Stimulated activated memory B cell treated with anti-CD40 and anti-IgM and Interleukin-4, amounts not matched to agents 10 μg/mL and 1 μg/mL and 100 μg/mL, for 72 hours (primary cell): Measurements from ENCODE around the gene SRXN1.
"Not testable (repeated sequence)": the region's sequence is repeated elsewhere in the genome, so short reads cannot be mapped to it uniquely, and the experiment has no call there.

ENCODE experiments used
- ATAC-seq: fragments of 150-1000 bp; cut with Tn5 transposase; 2 replicates; pipeline ENCODE4 v1.10.0; 2021
- H3K27ac Mint-ChIP-seq: one replicate; pipeline ENCODE4 v1.8.0; 2022; ENCODE audit warnings: mild to moderate bottlenecking, mixed read lengths
- H3K27me3 Mint-ChIP-seq: one replicate; pipeline ENCODE4 v1.8.0; 2022; ENCODE audit warnings: mixed read lengths
- H3K36me3 Mint-ChIP-seq: one replicate; pipeline ENCODE4 v1.8.0; 2022; ENCODE audit warnings: mixed read lengths
- H3K4me1 Mint-ChIP-seq: one replicate; pipeline ENCODE4 v1.8.0; 2022; ENCODE audit warnings: mixed read lengths
- H3K4me3 Mint-ChIP-seq: one replicate; pipeline ENCODE4 v1.8.0; 2022; ENCODE audit warnings: mild to moderate bottlenecking, moderate library complexity, mixed read lengths
- H3K9me3 Mint-ChIP-seq: one replicate; pipeline ENCODE4 v1.8.0; 2022; ENCODE audit warnings: mixed read lengths

The SRXN1 gene

DNA sequence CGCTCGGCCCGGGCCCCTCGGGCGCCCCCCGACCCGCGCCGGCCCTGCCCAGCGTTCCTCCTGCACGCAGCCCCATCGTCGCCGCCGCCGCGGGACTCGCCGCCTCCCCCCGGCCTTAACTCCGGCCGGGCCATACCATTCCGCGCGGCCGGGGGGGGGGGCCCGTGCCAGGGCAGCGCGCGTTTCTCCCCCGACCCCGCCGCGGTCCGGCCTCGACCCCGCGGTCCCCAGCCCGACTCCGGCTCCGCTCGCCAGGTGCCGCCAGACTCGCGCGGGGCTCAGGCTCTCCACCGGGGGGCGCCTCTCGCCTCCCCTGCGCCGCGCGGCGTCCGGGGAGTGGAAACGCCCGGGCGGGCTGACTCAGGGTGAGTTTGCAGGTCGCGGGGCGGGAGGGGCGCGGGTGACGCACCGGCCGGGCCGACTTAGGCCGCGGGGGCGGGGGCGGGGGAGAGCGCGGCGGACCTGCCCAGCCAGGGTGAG lies at the start of gene SRXN1:
Gene SRXN1, minus strand, starts transcription at position 91 of the 480 bp plus-strand sequence. Its CDS starts 15 bp downstream, at position 76.
- Mint-ChIP-seq H3K27ac (peak within 1 kb of the TSS; percentile 78), H3K9me3 (no peaks in the 10 kb centered on the region)

DNA sequence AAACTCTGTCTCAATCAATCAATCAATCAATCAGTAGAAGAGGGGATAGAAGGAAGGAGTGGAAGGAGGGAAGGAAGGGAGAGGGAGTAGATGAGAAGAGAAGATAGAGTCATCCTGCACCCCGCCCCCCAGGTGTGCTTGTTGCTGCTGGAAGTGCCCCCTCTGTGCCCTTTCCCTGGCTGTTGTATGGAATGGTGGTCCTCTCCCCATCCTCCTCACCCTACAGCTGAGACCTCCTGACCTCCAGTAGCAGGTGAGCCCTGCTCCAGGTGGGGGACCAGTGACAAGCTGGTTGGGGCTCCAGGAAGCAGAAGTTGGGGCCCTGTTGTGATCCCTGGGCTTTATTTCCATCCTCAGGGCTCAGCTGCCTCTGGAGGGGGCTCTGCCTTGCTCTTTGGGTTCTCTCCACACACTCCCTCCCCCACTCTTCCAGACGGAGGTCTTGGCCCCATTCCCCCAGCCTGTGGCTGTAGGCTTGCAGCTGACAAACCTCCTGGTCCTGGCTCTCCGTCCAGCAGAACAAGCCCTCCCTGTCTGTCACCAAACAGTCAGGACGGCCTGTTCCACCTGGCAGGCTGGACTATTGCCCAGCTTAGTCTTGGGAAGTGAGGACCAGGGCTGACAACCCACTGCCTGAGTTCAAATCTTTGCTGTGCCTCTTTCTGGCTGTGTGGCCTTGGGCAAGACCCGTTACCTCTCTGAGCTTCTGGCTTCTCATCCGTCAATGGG lies 48.6 kb upstream of the SRXN1 start:
- no peak for ATAC-seq
- Mint-ChIP-seq H3K27me3 (peaks cover 34% of the 10 kb centered on the region), H3K4me1 (no peaks in the 10 kb centered on the region)

More for the DNA sequence above, at the start of gene SRXN1:
- peaks cover 26% of the 10 kb centered on the region for H3K4me1 Mint-ChIP-seq
- peaks cover 27% of the 10 kb centered on the region for H3K36me3 Mint-ChIP-seq
- H3K4me3 Mint-ChIP-seq = peak within 1 kb of the TSS; percentile 76
- peaks cover 11% of the 10 kb centered on the region for H3K27me3 Mint-ChIP-seq
- ATAC-seq = peak; percentile 92

DNA sequence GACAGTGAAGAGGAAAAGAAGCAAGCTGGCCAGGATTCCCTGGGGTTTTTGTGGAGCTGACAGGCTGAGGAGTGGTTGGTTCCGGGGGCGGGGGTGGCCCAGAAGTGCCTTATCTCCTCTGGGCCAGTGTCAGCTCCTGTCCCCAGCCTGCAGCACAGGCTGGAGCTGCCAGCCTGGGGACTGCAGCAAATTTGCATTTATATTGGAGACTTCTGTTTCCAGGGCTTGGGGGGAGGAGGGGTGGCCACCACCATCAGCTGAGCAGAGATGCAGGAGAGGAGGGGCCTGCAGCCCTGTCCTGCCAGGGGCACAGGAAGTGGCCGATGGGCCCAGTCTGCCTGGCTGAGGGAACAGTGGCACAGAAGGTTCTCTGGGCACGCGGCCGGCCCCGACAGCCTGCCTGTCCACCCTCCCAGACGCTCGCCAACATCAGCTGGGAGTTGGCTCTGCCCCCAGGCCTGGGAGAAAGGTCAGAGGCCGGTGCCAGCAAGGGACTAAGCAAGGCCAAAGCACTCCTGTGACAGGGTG lies 46.9 kb upstream of the SRXN1 start:
- no peak for ATAC-seq
- Mint-ChIP-seq H3K4me3 (no peak overlapping the region), H3K36me3 (no peaks in the 10 kb centered on the region), H3K27me3 (peaks cover 20% of the 10 kb centered on the region), H3K27ac (no peak overlapping the region), H3K9me3 (no peaks in the 10 kb centered on the region), H3K4me1 (no peaks in the 10 kb centered on the region)

More for the DNA sequence above, 48.6 kb upstream of the SRXN1 start:
- Mint-ChIP-seq H3K4me3 (no peak overlapping the region), H3K36me3 (no peaks in the 10 kb centered on the region), H3K9me3 (no peaks in the 10 kb centered on the region), H3K27ac (no peak overlapping the region)

DNA sequence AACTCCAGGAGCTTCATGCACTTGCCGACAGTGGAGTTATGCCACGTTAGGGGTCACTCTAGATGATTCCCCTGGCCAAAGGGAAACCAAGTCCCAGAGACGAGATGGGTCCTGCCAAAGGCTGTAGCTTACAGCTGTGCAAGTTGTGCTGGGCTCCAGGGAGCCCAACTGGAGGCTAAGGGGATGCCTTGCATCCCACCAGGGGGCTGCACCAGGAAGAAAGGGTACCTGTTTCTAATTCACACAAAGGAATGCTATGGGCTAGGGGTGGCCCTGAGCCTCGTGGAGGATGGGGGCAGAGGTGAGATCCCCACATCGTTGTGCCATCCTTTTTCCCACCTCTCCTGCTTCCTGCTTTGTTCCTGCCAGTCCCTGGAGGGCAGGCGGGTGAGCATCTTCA lies 46.3 kb upstream of the SRXN1 start:
- Mint-ChIP-seq H3K27ac (no peak overlapping the region), H3K4me3 (no peak overlapping the region), H3K9me3 (no peaks in the 10 kb centered on the region), H3K27me3 (peaks cover 20% of the 10 kb centered on the region), H3K36me3 (no peaks in the 10 kb centered on the region), H3K4me1 (no peaks in the 10 kb centered on the region)
- no peak for ATAC-seq

DNA sequence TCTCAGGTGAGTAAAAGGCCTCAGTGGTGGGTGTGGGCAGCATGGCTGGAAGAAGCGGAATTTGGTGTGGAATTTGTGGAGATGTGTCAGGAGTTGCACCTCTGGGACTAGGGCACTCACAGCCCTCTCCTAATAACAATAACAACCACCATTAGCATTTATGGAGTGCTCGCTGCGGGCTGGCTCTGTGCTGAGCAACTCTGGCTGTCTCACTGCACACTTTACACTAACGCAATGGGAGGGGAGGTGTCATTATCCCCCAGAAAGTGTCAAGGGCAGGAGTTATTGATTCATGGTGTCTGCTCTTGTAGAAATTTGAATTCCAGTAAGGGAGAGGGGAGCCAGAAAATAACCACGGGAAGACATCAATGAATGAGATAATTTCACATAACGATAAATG lies 45.3 kb upstream of the SRXN1 start:
- Mint-ChIP-seq H3K27ac (no peak overlapping the region), H3K9me3 (no peaks in the 10 kb centered on the region), H3K4me3 (no peak overlapping the region), H3K36me3 (no peaks in the 10 kb centered on the region), H3K4me1 (no peaks in the 10 kb centered on the region), H3K27me3 (peaks cover 20% of the 10 kb centered on the region)
- ATAC-seq = no peak

DNA sequence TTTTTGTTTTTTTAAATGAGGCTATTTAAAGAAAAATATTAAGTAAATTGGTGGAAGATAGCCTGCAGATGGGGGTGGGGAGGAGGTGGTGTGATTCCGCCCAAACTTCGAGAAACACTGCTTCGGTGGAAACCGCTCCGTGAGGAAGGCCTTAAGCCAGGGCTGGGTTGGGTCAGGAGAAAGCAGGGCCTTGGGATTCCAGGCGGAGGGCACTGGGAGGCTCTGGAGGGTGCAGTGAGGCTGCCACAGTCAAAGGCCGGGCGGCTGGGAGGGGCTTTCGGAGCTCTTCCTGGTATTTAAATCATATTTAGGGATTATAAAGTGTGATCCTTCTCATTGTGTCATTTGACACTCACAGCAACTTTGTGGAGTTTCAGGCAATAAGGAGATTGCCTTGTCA lies 44.8 kb upstream of the SRXN1 start:
- H3K27ac Mint-ChIP-seq = no peak overlapping the region
- H3K27me3 Mint-ChIP-seq = peaks cover 20% of the 10 kb centered on the region
- no peak for ATAC-seq
- H3K4me3 Mint-ChIP-seq = no peak overlapping the region
- no peaks in the 10 kb centered on the region for H3K4me1 Mint-ChIP-seq
- no peaks in the 10 kb centered on the region for H3K36me3 Mint-ChIP-seq
- no peaks in the 10 kb centered on the region for H3K9me3 Mint-ChIP-seq

DNA sequence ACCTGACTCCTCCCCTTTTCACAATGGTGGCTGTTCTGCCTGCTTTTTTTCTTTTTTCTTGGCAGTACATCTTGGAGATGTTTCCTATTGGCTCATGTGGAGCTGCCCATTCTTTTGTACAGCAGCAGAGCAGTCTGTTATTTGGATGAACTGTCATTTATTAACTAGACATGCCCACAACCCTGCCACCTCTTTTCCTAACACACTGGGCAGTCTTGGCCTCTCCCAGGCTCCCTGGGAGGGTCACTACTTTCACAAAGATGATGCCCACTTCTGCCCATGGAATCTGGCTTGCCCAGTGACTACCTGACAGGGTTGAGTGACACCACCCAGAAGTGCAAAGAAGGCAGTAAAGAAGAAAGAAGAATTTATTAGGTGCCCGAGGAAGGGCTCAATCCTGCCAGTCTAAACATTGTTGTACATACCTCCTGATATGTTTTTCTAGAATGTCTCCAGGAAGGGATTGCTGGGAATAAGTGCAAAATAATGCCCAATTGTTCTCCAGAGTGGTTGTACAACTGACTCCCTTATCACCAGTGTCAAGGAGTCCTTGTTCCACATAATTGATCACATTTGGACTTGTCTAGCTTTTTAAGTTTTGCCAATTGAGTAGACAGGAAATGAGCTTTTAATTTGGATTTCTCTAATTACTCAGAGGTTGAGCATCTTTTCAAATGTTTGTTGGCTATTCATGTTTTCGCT lies 42.3 kb upstream of the SRXN1 start:
- Mint-ChIP-seq H3K4me3 (no peak overlapping the region), H3K27me3 (peaks cover 21% of the 10 kb centered on the region), H3K9me3 (no peaks in the 10 kb centered on the region), H3K27ac (no peak overlapping the region), H3K36me3 (no peaks in the 10 kb centered on the region), H3K4me1 (no peaks in the 10 kb centered on the region)
- ATAC-seq = no peak

DNA sequence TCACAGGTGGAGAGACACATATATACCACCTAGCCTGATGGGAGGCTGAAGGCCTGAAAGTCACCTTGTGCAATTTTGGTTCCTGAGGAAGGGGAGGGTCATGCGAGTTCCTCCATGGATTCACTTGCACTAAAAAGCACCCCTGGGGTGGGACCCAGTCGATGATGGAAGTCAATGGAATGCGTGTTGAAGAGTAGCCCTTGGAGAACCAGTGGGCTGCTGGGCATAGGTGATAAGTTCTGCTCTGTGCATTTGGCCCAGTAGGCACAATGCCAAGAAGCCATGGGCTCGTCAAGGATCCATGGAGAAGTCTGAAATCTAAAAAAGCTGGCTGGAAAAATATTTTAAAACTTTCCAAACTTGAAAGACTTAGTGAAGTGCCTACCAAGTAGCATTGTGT lies 41.5 kb upstream of the SRXN1 start:
- Mint-ChIP-seq H3K4me3 (no peak overlapping the region), H3K9me3 (no peaks in the 10 kb centered on the region), H3K4me1 (no peaks in the 10 kb centered on the region), H3K27me3 (peaks cover 20% of the 10 kb centered on the region), H3K27ac (no peak overlapping the region), H3K36me3 (no peaks in the 10 kb centered on the region)
- no peak for ATAC-seq

DNA sequence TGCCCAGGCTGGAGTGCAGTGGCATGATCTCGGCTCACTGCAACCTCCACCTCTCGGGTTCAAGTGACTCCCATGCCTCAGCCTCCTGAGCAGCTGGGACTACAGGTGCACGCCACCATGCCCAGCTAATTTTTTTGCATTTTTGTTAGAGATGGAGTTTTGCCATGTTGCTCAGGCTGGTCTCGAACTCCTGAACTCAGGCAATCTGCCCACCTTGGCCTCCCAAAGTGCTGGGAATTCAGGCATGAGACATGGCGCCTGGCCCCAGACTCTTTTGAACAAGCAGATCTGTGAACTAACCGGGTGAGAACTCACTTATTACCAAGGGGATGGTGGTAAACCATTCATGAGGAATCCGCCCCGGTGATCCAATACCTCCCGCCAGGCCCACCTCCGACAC lies 40.8 kb upstream of the SRXN1 start:
- H3K27ac Mint-ChIP-seq, H3K4me1 Mint-ChIP-seq, H3K36me3 Mint-ChIP-seq, ATAC-seq, H3K9me3 Mint-ChIP-seq, H3K4me3 Mint-ChIP-seq: not testable (repeated sequence)
- H3K27me3 Mint-ChIP-seq = peaks cover 25% of the 10 kb centered on the region

DNA sequence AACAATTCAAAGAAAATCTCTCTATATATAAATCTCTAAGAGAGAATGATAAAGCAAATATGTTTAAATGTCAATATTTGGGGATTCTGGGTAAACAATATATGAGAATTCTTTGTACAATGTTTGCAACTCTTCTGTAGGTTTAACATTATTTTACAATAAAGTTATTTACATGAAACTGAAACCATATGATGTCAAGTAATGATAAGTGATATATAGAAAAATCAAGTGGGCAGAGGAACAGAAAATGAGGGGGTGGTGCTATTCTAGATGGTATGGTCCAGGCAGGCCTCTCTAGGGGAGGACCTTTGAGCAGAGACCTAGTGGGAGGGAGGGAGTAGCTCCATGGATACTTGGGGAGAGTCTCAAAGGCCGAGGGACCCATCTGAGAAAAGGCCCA lies 39.0 kb upstream of the SRXN1 start:
- H3K4me3 Mint-ChIP-seq = no peak overlapping the region
- ATAC-seq = no peak
- H3K9me3 Mint-ChIP-seq = no peaks in the 10 kb centered on the region

DNA sequence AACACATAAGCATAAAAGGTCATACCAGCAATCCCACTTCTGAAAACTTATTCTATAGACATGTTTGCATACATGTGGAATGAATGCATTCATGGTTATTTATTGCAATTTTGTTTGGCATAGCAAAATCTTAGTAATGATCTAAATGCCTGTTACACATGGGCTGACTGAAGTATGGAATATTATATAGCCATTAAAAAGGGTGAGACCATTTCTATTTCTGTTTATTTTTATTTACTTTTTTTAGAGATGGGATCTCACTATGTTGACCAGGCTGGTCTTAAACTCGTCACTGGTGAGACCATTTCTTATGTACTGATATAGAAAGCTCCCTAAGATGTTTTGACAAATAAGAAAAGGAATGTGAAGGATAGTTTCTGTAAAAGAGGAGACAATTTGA lies 36.9 kb upstream of the SRXN1 start:
- Mint-ChIP-seq H3K9me3 (no peaks in the 10 kb centered on the region), H3K27ac (no peak overlapping the region), H3K4me1 (no peaks in the 10 kb centered on the region), H3K36me3 (no peaks in the 10 kb centered on the region), H3K27me3 (peaks cover 56% of the 10 kb centered on the region), H3K4me3 (no peak overlapping the region)
- no peak for ATAC-seq

More for the DNA sequence above, 39.0 kb upstream of the SRXN1 start:
- Mint-ChIP-seq H3K27me3 (peaks cover 42% of the 10 kb centered on the region), H3K27ac (no peak overlapping the region), H3K36me3 (no peaks in the 10 kb centered on the region), H3K4me1 (no peaks in the 10 kb centered on the region)

DNA sequence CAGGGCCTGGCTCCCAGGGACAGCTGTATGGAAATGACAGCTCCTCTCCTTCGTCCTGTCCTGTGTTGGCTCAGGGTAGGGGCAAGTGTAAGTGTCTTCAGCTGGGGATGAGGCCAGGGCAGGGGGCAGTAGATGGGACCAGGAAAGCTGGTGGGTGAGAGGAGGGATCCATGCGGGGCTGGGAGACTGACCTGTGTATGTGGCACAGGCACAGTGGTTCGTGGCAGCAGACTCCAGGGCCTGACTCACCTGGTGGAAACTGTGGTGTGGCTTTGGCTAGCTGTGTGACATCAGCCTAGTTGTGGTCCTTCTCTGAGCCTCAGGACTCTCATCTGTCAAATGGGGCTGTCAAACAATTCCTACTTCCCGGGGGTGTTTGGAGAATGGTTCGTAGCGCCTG lies 36.3 kb upstream of the SRXN1 start:
- H3K4me3 Mint-ChIP-seq = no peak overlapping the region

DNA sequence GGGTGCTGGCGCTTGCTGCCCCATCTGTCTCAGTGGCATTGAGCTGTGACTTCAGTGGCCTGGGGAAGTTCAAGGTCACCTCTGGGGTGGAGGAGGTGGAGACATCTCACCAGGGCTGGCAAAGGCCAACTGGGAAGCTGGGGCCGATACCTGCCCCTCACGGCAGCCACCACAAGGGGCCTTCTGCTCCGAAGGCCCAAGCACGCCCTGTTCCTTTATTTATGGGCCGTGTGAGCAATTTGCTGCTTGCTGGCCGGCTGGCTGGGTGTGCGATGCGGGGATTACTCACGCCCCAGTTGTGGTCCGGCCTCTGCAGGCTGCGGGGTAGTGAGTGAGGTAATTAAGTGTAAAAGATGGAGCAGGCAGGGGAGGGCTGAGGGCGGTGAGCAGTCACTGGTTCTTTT lies 35.8 kb upstream of the SRXN1 start:
- peaks cover 56% of the 10 kb centered on the region for H3K27me3 Mint-ChIP-seq
- no peak overlapping the region for H3K27ac Mint-ChIP-seq
- no peaks in the 10 kb centered on the region for H3K9me3 Mint-ChIP-seq
- H3K4me1 Mint-ChIP-seq = no peaks in the 10 kb centered on the region
- no peaks in the 10 kb centered on the region for H3K36me3 Mint-ChIP-seq
- ATAC-seq = no peak
- no peak overlapping the region for H3K4me3 Mint-ChIP-seq

More for the DNA sequence above, 36.3 kb upstream of the SRXN1 start:
- Mint-ChIP-seq H3K27ac (no peak overlapping the region), H3K4me1 (no peaks in the 10 kb centered on the region), H3K9me3 (no peaks in the 10 kb centered on the region), H3K27me3 (peaks cover 56% of the 10 kb centered on the region), H3K36me3 (no peaks in the 10 kb centered on the region)
- no peak for ATAC-seq

DNA sequence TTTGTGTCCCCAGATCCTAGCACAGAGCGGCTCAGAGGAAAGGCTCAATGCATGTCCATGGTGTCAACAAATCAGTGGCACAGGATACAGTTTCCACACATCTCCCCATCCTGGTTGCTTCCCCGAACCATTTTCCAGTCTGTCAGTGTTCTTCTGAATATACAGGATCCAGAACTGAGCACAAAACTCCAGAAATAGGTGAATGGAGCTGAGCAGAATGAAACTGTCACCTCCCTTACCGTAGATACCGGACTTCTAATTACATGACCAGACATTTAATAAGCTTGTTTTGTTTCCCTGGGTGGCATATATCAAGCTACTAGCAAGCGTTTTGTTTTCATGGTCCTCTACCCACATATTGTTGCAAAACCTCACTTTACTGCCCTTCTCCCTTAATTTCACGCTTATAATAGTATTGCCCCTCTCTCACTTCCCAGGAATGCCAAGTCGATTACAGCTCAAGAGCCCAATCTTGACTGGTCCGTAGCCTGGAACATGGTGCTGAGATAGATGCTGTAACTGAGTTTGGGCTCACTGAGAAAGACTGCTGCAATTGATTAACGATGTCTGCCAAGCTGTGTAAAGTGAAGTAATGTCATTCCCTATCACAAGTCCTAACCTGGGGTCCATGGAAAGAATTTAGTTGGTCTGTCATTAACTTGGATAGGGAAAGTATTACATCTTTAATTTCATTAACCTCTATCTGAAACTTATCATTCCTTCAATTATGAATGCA lies 34.6 kb upstream of the SRXN1 start:
- peaks cover 60% of the 10 kb centered on the region for H3K27me3 Mint-ChIP-seq

DNA sequence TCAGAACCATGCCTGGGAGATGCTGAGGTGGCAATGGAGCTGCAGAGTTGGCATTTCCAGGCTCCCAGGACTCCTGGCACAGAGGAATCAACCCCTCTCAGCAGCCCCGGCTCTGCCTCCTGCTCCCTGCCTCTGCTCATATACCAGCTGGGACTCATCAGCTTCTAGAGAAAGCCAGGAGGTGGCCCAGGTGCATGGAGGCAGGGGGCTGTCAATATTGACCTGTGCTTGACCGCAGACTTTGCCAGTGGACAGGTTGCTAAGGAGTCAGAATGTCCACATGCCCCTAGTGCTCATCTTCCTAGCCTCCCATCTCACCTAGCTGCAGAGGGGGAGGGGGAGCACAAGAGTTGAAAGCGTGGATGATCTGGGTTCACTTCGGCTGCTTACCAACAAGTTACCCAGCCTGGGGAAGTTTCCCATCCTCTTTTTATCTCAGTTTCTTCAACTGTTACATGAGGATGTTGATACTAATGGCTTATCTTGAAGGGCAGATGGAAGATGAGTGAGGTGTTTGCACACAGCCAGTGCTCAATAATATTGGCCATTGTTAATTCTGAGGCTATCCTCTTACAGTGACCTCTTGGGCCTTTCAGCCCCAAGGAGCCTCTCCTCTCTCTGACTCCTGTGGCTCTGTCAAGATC lies 31.8 kb upstream of the SRXN1 start:
- Mint-ChIP-seq H3K4me1 (no peaks in the 10 kb centered on the region), H3K27ac (no peak overlapping the region), H3K9me3 (no peaks in the 10 kb centered on the region), H3K27me3 (peaks cover 62% of the 10 kb centered on the region), H3K4me3 (no peak overlapping the region), H3K36me3 (no peaks in the 10 kb centered on the region)
- no peak for ATAC-seq

More for the DNA sequence above, 34.6 kb upstream of the SRXN1 start:
- Mint-ChIP-seq H3K36me3 (no peaks in the 10 kb centered on the region), H3K9me3 (no peaks in the 10 kb centered on the region), H3K4me1 (no peaks in the 10 kb centered on the region), H3K4me3 (no peak overlapping the region), H3K27ac (no peak overlapping the region)
- ATAC-seq = no peak
